H1 (cell line): ENCODE data around the gene ASRGL1. TPM values are rescaled to one million over a fixed set of nuclear protein-coding genes. Genes with fewer than 3 reads are reported as not detected.

Source experiments
- ASH2L ChIP-seq: fragments of 200-600, 300-600 bp; sonication (generic); IDR thresholded peaks from one replicate; pipeline ENCODE4 v1.7.1; 2017; ENCODE audit warnings: low read length
- CEBPB ChIP-seq: IDR thresholded peaks from 2 replicates; pipeline ENCODE4 v1.6.1; 2012; ENCODE audit warnings: low read depth, low read length
- EP300 ChIP-seq, 2 experiments: IDR thresholded peaks; 1 replicate in 1 of 2; 2 replicates in 1 of 2; pipeline ENCODE4 v1.6.1; 2011 to 2012; ENCODE audit warnings: low read depth in 2 of 2, low read length in 2 of 2, mild to moderate bottlenecking in 2 of 2, borderline replicate concordance in 1 of 2, inconsistent platforms in 1 of 2, moderate library complexity in 1 of 2
- KDM4A ChIP-seq: IDR thresholded peaks from one replicate; pipeline ENCODE4 v1.7.1; 2012; ENCODE audit warnings: low read depth, mild to moderate bottlenecking, moderate library complexity, low read length, inconsistent platforms; ENCODE audit not compliant: severe bottlenecking
- SIN3A ChIP-seq, 2 experiments: IDR thresholded peaks in 1 of 2; conservative IDR thresholded peaks in 1 of 2; 2 replicates each; pipeline ENCODE4 v1.6.1; 2011 to 2012; ENCODE audit warnings: low read length in 2 of 2, improper control_type of control experiment in 1 of 2, low read depth in 1 of 2, mild to moderate bottlenecking in 1 of 2
- SP4 ChIP-seq: IDR thresholded peaks from 2 replicates; pipeline ENCODE4 v1.6.1; 2012; ENCODE audit warnings: low read length, inconsistent platforms
- YY1 ChIP-seq: IDR thresholded peaks from 2 replicates; pipeline ENCODE4 v1.6.1; 2011; ENCODE audit warnings: low read depth, mild to moderate bottlenecking, low read length
- polyA plus RNA-seq, 7 experiments: library from polyadenylated mRNA; depleted of rRNA in 3 of 7; stranded (reverse) in 5 of 7; unstranded in 2 of 7; fragments of >200 nt in 5 of 7; fragments of 200-250 nt in 2 of 7; gene quantifications; 1 replicate in 5 of 7; 2 replicates in 1 of 7; 4 replicates in 1 of 7; pipeline versions ENCODE4 v1.2.1 to v1.2.3, GENCODE V29; 2011 to 2013; ENCODE audit warnings: missing spikeins in 2 of 7, mixed read lengths in 2 of 7
- total RNA-seq: library from RNA; stranded (reverse); fragmentation: NEBNext Ultra II Directional; extraction: Animal tissue kit (Norgen Biotek cat#: 25700); gene quantifications from 2 replicates; pipeline ENCODE4 v1.2.1, GENCODE V29; 2021
- TF ChIP-seq, protein P1 (sequence below): fragments of 300-600 bp; sonication (generic); IDR thresholded peaks from 2 replicates; pipeline ENCODE4 v1.7.1; 2012; ENCODE audit warnings: low read length, moderate library complexity, mild to moderate bottlenecking, inconsistent platforms; ENCODE audit not compliant: insufficient replicate concordance
- TF ChIP-seq, protein P2 (sequence below): IDR thresholded peaks from 2 replicates; pipeline ENCODE4 v1.6.1; 2012; ENCODE audit warnings: inconsistent platforms

The ASRGL1 gene
- total and polyA plus RNA-seq, 2 of the 8 experiments (the other 6 are each of a cell fraction or from before 2014, with no cell fraction given): 19.9 to 23.5 TPM

DNA sequence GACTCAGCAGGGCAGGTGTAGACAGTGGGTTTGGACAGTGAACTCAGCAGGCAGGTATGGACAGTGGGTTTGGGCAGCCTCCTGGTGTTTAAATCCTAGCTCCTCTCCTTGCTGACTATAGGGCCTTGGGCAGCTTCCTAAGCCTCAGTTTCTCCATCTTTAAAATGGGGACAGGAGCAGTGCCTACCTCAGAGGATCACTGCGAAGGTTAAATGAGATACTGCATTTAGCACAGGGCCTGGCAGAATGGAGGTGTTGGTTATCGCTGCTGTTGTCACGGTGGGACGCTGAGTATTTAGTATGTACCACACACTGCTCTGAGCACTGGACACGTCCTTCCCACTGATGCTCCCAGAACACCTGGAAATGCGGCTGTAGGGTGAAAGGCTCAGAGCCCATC is 67.2 kb downstream of the ASRGL1 start (continued):
- TF ChIP-seq, protein P1, sequence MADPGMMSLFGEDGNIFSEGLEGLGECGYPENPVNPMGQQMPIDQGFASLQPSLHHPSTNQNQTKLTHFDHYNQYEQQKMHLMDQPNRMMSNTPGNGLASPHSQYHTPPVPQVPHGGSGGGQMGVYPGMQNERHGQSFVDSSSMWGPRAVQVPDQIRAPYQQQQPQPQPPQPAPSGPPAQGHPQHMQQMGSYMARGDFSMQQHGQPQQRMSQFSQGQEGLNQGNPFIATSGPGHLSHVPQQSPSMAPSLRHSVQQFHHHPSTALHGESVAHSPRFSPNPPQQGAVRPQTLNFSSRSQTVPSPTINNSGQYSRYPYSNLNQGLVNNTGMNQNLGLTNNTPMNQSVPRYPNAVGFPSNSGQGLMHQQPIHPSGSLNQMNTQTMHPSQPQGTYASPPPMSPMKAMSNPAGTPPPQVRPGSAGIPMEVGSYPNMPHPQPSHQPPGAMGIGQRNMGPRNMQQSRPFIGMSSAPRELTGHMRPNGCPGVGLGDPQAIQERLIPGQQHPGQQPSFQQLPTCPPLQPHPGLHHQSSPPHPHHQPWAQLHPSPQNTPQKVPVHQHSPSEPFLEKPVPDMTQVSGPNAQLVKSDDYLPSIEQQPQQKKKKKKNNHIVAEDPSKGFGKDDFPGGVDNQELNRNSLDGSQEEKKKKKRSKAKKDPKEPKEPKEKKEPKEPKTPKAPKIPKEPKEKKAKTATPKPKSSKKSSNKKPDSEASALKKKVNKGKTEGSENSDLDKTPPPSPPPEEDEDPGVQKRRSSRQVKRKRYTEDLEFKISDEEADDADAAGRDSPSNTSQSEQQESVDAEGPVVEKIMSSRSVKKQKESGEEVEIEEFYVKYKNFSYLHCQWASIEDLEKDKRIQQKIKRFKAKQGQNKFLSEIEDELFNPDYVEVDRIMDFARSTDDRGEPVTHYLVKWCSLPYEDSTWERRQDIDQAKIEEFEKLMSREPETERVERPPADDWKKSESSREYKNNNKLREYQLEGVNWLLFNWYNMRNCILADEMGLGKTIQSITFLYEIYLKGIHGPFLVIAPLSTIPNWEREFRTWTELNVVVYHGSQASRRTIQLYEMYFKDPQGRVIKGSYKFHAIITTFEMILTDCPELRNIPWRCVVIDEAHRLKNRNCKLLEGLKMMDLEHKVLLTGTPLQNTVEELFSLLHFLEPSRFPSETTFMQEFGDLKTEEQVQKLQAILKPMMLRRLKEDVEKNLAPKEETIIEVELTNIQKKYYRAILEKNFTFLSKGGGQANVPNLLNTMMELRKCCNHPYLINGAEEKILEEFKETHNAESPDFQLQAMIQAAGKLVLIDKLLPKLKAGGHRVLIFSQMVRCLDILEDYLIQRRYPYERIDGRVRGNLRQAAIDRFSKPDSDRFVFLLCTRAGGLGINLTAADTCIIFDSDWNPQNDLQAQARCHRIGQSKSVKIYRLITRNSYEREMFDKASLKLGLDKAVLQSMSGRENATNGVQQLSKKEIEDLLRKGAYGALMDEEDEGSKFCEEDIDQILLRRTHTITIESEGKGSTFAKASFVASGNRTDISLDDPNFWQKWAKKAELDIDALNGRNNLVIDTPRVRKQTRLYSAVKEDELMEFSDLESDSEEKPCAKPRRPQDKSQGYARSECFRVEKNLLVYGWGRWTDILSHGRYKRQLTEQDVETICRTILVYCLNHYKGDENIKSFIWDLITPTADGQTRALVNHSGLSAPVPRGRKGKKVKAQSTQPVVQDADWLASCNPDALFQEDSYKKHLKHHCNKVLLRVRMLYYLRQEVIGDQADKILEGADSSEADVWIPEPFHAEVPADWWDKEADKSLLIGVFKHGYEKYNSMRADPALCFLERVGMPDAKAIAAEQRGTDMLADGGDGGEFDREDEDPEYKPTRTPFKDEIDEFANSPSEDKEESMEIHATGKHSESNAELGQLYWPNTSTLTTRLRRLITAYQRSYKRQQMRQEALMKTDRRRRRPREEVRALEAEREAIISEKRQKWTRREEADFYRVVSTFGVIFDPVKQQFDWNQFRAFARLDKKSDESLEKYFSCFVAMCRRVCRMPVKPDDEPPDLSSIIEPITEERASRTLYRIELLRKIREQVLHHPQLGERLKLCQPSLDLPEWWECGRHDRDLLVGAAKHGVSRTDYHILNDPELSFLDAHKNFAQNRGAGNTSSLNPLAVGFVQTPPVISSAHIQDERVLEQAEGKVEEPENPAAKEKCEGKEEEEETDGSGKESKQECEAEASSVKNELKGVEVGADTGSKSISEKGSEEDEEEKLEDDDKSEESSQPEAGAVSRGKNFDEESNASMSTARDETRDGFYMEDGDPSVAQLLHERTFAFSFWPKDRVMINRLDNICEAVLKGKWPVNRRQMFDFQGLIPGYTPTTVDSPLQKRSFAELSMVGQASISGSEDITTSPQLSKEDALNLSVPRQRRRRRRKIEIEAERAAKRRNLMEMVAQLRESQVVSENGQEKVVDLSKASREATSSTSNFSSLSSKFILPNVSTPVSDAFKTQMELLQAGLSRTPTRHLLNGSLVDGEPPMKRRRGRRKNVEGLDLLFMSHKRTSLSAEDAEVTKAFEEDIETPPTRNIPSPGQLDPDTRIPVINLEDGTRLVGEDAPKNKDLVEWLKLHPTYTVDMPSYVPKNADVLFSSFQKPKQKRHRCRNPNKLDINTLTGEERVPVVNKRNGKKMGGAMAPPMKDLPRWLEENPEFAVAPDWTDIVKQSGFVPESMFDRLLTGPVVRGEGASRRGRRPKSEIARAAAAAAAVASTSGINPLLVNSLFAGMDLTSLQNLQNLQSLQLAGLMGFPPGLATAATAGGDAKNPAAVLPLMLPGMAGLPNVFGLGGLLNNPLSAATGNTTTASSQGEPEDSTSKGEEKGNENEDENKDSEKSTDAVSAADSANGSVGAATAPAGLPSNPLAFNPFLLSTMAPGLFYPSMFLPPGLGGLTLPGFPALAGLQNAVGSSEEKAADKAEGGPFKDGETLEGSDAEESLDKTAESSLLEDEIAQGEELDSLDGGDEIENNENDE: no peak
- TF ChIP-seq KDM4A: no peak
- TF ChIP-seq ASH2L: no peak
- TF ChIP-seq SP4: no peak
- TF ChIP-seq CEBPB: no peak
- TF ChIP-seq SIN3A (conservative IDR thresholded peaks at IDR 0.05 in 1 of 2, IDR thresholded peaks at IDR 0.05 in 1 of 2; ENCODE audit: low read depth in 1 of 2, low read length in 2 of 2): no peak
- no peak for TF ChIP-seq YY1
- TF ChIP-seq EP300 (IDR thresholded peaks at IDR 0.05; ENCODE audit: borderline replicate concordance in 1 of 2, low read depth in 2 of 2, low read length in 2 of 2): no peak
- TF ChIP-seq, protein P2, sequence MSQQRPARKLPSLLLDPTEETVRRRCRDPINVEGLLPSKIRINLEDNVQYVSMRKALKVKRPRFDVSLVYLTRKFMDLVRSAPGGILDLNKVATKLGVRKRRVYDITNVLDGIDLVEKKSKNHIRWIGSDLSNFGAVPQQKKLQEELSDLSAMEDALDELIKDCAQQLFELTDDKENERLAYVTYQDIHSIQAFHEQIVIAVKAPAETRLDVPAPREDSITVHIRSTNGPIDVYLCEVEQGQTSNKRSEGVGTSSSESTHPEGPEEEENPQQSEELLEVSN: no peak
